ENCODE results near the gene NPAS2.

The NPAS2 gene

GRCh38 chr2:100875516-100876230 lies 55.7 kb downstream of the NPAS2 start:
- no peak for DNase-seq (ENCODE audit: extremely low read depth, low read depth)
- no peak for TF ChIP-seq CTCF (IDR thresholded peaks at IDR 0.05; ENCODE audit: low read depth, low read length)

- TF ChIP-seq CTCF (IDR thresholded peaks at IDR 0.05; ENCODE audit: low read depth, low read length), result no peak
- no peak for DNase-seq (ENCODE audit: extremely low read depth, low read depth)
Measured at GRCh38 chr2:100876231-100876860, 56.4 kb downstream of the NPAS2 start.

- DNase-seq (ENCODE audit: extremely low read depth, low read depth), result no peak
- no peak for TF ChIP-seq CTCF (IDR thresholded peaks at IDR 0.05; ENCODE audit: low read depth, low read length)
Measured at GRCh38 chr2:100877555-100877954, 57.6 kb downstream of the NPAS2 start.

GRCh38 chr2:100878000-100878791 lies 58.3 kb downstream of the NPAS2 start:
- no peak for TF ChIP-seq CTCF (IDR thresholded peaks at IDR 0.05; ENCODE audit: low read depth, low read length)
- DNase-seq (ENCODE audit: extremely low read depth, low read depth), result no peak

- DNase-seq (ENCODE audit: extremely low read depth, low read depth), result no peak
- no peak for TF ChIP-seq CTCF (IDR thresholded peaks at IDR 0.05; ENCODE audit: low read depth, low read length)
Measured at GRCh38 chr2:100879296-100879695, 59.4 kb downstream of the NPAS2 start.

GRCh38 chr2:100880036-100880435 lies 60.1 kb downstream of the NPAS2 start:
- no peak for TF ChIP-seq CTCF (IDR thresholded peaks at IDR 0.05; ENCODE audit: low read depth, low read length)

GRCh38 chr2:100880730-100881129 lies 60.8 kb downstream of the NPAS2 start:
- TF ChIP-seq CTCF (IDR thresholded peaks at IDR 0.05; ENCODE audit: low read depth, low read length), result no peak
- DNase-seq (ENCODE audit: extremely low read depth, low read depth), result no peak

More at GRCh38 chr2:100880036-100880435, 60.1 kb downstream of the NPAS2 start:
- no peak for DNase-seq (ENCODE audit: extremely low read depth, low read depth)

Data from AG09319 (cell line).